ENCODE measurements around the gene FAM90A1.
A peak's percentile ranks its signal among the peaks of the same experiment; 100 is the strongest.
"Not testable (repeated sequence)": the region's sequence is repeated elsewhere in the genome, so short reads cannot be mapped to it uniquely, and the experiment has no call there.

FAM90A1 gene, protein sequence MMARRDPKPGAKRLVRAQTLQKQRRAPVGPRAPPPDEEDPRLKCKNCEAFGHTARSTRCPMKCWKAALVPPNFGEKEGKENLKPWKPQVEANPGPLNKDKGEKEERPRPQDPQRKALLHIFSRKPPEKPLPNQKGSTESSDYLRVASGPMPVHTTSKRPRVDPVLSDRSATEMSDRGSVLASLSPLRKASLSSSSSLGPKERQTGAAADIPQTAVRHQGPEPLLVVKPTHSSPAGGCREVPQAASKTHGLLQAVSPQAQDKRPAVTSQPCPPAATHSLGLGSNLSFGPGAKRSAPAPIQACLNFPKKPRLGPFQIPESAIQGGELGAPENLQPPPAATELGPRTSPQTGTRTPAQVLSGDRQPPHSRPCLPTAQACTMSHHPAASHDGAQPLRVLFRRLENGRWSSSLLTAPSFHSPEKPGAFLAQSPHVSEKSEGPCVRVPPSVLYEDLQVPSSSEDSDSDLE

GRCh38 chr12:8226992-8227731 lies at the start of gene FAM90A1:
FAM90A1 (minus strand) TSS chr12:8227618; CDS start chr12:8224832, 2,786 bp downstream.
- not testable (repeated sequence) for DNase-seq

GRCh38 chr12:8276397-8276796 lies 49.0 kb upstream of the FAM90A1 start:
- DNase-seq: not testable (repeated sequence)

- DNase-seq: not testable (repeated sequence)
Observed at GRCh38 chr12:8266706-8267105, 39.3 kb upstream of the FAM90A1 start.

DNA sequence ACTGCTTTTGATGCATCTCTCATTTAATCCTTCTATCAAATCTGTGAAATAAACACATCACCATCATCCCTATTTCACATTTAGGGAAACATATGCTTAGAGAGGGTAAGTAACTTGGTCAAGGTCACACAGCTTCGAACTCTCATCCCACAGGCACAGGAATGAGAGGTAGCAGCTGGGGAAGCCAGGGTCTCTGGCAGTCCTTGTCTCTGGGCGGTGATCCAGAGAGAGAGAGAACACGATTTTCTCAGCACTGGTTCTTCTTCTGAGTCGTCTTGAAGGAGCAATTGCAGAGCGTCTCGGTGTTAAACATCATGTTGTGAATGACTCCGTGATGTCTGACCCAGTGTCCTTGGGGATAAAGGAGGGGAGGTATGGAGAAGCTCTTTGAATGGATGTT lies 36.8 kb upstream of the FAM90A1 start:
- not testable (repeated sequence) for DNase-seq

DNA sequence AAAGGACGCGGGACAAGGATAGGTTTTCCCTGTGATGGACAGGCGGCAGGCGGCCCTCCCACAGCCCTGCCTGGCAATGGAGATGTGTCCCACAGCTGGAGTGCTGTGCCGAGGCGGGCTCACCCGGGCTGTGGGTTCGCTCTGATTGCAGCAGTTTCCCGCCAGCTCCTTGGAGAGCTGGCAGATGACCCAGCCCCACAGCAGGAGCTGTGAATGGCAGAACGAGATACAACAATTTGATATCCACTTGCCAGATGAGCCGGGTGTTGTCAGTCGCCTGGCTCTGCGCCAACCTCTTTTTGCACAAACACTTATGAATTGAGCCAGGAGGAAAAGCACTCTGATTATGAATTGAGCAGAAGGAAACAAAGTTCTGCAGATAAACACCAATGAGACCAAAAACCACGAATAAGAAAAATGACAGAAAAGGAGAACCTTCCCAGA lies 33.7 kb upstream of the FAM90A1 start:
- peak; percentile 13 for DNase-seq

- not testable (repeated sequence) for DNase-seq
Observed at GRCh38 chr12:8256356-8256755, 28.9 kb upstream of the FAM90A1 start.

DNA sequence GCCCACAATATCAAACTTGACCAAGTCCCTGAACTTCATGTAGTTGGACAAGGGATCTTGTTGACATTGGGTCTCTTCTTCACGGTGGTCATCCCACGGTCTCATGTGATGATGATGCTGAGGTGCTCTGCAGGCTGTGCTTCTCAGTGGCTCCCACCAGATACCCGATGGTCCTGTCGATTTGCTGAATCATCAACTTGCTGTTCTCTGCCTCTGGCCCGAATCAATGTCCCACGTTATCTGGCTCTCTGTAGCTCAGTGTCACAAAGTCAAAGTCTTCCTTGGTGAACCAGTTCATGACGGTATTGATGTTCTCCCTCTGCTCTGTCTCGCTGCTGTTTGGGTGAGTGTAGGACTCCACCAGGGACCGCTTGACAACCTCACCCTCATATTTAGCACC lies 27.3 kb upstream of the FAM90A1 start:
- not testable (repeated sequence) for DNase-seq

- DNase-seq: not testable (repeated sequence)
Observed at GRCh38 chr12:8252056-8252818, 24.8 kb upstream of the FAM90A1 start.

DNA sequence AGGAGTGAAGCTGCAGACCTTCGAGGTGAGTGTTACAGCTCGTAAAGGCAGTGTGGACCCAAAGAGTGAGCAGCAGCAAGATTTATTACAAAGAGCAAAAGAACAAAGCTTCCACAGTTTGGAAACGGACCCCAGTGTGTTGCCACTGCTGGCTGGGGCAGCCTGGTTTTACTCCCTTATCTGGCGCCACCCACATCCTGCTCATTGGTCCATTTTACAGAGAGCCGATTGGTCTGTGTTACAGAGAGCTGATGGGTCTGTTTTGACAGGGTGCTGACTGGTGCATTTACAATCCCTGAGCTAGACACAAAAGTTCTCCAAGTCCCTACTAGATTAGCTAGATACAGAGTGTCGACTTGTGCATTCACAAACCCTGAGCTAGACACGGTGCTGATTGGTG lies 24.2 kb upstream of the FAM90A1 start:
- DNase-seq: not testable (repeated sequence)

DNA sequence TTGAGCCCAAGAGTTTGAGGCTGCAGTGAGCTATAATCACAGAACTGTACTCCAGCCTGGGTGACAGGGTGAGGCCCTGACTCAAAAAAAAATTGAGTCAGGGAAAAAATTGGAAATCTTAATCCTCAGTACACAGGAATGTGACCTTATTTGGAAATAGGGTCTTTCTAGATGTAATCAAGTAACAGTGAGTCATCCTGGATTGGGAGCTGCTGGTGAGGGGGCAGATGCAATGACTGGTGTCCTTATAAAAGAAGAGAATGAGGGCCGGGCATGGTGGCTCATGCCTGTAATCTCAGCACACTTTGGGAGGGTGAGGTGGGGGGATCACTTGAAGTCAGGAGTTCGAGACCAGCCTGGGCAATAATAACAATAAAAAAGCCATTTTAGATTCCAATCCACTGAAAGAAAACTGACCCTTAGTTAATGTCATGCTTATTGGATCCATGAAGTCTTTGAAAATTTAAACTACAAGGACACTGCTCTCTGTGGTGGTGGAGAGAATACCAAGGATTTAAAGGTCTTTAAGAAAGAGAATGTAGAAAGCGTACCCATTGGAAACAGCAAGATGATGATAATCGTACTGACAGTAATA lies 19.6 kb upstream of the FAM90A1 start:
- DNase-seq: not testable (repeated sequence)

GRCh38 chr12:8243682-8244161 lies 16.3 kb upstream of the FAM90A1 start:
- peak; percentile 67 for DNase-seq

- peak; percentile 95 for DNase-seq
Observed at GRCh38 chr12:8242880-8243681, 15.7 kb upstream of the FAM90A1 start.

DNA sequence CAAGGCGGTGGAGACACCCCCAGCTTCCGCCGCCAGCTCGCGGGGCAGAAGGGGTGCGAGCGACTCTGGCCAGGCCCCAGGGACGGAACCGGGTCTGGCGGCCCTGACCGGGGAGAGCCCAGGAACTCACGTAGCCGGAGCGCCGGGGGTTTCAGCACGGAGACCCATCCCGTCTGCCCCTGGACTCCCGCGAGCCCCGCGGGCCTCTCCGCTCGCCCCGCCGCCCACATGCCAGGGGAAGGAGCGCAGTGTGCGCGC lies 15.1 kb upstream of the FAM90A1 start:
- DNase-seq: not testable (repeated sequence)

DNA sequence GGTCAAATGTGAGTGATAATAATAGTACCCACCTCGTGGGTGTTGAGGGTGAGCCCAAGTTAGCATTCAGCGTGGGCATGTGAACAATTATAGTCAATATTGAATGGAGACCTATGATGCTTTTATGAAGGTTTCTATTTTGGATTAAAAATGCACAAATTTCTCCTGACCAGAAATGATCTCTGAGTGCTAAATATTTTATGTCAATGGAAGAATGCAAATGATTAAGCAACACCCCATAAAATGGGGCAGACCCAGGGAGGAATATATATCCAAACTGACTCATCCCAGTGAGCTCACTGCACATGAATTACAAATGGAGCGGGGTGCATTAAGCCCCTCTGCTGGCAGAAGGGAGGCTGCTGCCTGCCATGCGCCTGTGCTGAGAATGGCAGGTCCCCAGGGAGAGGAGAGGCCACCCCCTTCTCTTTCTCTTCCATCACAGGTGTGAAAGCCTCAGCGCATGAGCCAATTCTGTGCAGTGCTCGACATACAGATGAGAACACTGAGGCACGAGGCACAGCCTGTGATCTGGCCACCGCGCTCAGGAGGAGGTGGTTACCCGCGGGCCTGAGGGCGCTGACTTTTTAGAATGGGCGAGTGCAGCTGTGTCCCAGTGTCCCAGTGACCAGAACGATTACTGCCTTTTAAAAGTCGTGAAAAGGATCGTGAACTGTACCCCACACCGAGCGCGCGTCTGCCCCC lies 14.7 kb upstream of the FAM90A1 start:
- peak; percentile 58 for DNase-seq

DNA sequence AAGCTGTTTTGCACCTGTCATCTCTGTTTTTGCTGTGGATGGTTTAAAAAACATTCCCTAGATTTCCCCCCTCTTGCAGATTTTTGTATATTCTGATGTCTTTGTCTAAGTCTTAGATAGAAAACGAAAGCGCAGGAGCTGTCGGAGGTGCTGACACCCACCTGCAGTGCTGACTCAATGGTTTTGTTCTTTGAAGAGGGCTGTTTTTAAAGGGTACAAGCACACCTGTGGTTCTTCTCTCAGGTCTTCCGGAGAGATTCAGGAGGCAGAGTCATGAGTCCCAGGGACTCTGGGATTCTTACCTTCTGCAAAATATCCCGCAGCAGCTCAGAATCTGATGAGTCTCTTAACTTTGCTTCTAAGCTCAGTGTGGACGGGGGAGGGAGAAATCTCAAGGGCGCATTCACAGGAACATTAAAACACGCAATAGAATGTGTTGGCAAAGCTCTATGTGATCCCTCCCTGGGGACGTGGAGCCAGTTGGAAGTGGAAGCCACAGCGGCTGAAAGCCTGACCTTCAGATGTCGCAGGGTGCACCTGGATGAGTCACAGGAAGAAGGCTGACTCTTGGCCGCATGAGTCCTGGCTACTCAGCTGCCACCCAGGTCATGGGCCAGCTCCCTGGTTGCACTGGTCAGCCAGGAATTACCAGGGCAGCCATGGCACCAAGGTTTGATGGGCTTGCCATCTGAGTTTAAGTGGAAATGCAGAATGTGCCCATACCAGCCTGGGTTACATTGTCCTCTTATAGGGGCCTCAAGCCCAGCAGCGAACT lies 13.1 kb upstream of the FAM90A1 start:
- not testable (repeated sequence) for DNase-seq

GRCh38 chr12:8237031-8237430 lies 9.6 kb upstream of the FAM90A1 start:
- DNase-seq: not testable (repeated sequence)

- not testable (repeated sequence) for DNase-seq
Observed at GRCh38 chr12:8235316-8236157, 8.1 kb upstream of the FAM90A1 start.

DNA sequence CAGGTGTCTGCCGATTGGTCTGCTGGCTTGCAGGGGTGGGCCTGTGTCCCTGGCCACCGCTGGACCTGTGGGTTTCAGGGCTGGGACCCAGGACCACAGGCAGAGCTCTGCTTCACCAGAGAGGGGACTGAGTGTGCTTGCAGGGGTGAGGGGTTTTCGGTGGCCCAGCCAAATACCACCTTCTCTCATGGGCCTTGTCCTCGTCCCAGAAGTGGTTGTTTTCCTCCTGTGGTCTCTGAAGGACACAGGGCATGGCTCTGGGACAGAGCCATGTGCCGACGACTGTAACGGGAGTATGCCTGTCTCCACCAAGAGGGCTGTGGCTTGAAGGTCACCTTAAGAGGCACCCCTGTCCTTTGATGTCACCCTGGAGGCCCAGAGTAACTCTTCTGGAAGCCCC lies 7.3 kb upstream of the FAM90A1 start:
- not testable (repeated sequence) for DNase-seq

- DNase-seq: not testable (repeated sequence)
Observed at GRCh38 chr12:8233935-8234495, 6.6 kb upstream of the FAM90A1 start.
